NCI-H2029 treated with DMSO at 0.1 percent for 48 hours (cell line): ENCODE data around the gene NET1.
A peak's percentile ranks its signal among the peaks of the same experiment; 100 is the strongest.
"Not testable (repeated sequence)": the region's sequence is repeated elsewhere in the genome, so short reads cannot be mapped to it uniquely, and the experiment has no call there.

Experiments used
- DNase-seq: peaks from one replicate; lab custom pipeline; 2025; lab: John Stamatoyannopoulos, UW

The NET1 gene

GRCh38 chr10:5466451-5467206, 54.3 kb downstream of the NET1 start:
- peak; percentile 94 for DNase-seq

DNA sequence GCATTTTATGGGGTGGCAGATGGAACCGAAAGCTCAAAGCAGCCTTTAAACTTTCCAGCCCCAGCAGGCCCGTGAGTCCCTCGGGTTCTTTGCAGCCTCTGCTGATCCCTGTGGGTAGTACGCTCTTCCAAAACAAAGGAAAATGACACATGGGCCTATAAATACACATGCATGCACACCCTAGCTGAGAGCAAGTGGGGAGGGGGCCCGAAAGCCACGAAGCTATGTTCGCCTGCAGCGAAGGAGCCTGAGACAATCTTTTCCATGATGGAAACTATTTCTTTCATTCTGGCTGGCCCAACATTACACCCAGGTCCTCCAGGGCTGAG, 54.8 kb downstream of the NET1 start:
- no peak for DNase-seq

GRCh38 chr10:5467634-5468255, 55.4 kb downstream of the NET1 start:
- DNase-seq = no peak

DNA sequence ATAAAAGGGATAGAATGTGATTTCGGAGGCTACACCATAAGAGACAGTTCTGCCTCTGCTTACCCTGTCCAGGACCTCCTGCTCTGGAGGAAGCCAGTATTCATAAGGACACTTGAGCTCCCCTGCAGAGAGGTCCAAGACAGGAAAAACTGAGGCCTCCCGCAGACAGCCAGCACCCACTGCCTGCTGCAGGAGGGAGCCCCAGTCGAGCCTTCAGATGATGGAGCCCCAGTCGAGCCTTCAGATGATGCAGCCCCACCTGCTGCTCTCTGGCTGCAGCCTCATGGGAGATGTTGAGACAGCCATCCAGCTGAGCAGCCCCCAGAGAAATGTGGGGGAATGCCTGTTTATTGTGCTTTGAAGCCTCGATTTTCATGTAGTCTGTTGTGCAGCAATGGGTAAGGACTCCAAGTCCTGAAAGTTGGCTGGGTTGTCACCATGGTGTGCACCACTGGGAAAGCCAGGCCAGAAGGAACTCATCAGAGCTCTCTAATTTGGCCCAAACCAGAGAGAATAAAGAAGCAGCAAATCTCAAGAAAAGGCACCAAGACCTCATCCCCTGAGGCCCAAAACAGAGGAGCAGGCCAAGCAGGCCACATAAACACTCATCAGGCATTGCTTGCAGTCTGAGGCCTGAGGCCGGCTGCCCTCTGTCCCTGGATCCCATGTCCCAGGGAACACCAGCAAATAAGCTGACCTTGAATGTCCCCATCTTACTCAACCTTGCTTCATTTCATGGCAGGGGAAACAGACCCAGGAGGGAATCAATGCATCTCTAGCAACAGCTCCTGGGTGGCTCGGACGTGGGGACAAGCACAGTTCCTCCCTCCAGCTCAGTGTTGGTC, 56.1 kb downstream of the NET1 start:
- DNase-seq = no peak

GRCh38 chr10:5469353-5470061, 57.1 kb downstream of the NET1 start:
- DNase-seq = no peak

DNA sequence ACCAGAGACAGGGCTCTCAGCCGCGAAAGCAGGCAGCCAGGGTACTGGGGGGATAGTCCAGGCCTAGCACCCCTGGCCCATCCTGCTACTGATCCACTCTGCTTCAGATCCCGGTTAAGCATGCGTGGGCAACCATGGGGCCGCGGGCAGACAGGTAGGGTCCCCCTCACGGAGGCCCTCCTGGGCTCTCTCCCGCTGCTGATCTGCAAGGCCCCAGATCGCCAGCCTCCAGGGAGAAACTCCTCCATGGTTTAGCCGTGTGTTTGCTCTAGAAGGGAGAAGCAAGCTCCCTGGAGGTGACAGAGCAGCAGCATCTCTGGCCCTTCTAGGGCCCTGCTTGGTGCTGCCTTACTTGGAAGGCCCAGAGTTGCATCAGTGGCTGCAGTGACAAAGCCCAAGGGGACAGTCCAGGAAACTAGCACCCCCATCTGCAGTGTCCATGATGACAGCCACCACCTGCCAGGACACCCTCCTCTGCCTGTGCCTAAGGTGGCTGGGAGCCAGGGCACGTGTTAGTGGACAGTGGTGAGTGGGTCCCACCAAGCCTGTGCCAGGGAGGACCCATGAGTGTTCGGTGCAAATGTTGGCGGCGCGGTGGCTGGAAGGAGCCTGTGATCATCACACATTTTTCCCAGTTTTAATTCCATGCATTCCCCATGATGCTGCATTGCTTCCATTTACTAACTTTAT, 57.9 kb downstream of the NET1 start:
- no peak for DNase-seq

DNA sequence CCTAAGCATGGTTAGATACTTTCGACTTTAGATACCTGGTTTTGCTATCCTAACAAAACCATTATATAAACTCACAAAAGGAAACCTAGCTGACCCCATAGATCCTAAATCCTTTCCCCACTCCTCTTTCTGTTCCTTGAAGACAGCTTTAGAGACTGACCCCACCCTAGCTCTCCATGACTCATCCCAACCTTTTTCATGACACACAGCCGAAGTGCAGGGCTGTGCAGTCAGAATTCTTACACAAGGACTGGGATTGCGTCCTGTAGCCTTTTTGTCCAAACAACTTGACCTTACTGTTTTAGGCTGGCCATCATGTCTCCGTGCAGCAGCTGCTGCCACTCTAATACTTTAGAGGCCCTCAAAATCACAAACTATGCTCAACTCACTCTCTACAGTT, 62.3 kb downstream of the NET1 start:
- DNase-seq = not testable (repeated sequence)

DNA sequence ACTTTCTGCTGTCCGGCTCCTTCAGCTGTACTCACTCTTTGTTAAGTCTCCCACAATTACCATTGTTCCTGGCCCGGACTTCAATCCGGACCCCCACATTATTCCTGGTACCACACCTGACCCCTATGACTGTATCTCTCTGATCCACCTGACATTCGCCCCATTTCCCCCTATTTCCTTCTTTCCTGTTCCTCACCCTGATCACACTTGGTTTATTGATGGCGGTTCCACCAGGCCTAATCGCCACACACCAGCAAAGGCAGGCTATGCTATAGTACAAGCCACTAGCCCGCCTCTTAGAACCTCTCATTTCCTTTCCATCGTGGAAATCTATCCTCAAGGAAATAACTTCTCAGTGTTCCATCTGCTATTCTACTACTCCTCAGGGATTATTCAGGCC, 62.7 kb downstream of the NET1 start:
- DNase-seq = not testable (repeated sequence)

GRCh38 chr10:5475974-5476807, 63.8 kb downstream of the NET1 start:
- DNase-seq = not testable (repeated sequence)

DNA sequence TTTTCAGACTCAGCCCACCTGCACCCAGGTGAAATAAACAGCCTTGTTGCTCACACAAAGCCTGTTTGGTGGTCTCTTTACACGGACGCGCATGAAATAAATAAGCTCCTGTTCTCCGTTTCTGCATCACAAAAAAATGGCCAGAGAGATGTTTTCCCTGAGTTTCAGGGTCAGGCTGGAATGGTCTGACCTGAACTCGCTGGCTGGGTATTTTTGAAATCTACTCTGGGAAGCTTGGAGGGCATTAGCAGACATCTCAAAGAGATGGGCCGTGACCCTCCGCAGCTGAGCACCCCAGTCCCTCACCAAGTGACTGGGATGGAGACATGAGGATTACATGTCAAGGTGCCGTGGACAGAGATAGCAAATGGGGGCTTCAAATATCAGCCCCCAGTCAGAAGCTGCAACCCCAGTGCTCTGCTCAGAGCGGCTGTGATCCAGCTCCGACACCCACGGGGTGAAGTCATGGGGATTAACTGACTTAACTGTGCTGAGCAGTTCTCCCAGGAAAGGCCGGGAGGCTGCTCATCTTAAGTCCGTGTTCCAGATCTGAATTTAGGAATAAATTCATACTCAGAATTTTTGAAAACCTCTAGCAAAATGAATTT, 64.7 kb downstream of the NET1 start:
- no peak for DNase-seq

DNA sequence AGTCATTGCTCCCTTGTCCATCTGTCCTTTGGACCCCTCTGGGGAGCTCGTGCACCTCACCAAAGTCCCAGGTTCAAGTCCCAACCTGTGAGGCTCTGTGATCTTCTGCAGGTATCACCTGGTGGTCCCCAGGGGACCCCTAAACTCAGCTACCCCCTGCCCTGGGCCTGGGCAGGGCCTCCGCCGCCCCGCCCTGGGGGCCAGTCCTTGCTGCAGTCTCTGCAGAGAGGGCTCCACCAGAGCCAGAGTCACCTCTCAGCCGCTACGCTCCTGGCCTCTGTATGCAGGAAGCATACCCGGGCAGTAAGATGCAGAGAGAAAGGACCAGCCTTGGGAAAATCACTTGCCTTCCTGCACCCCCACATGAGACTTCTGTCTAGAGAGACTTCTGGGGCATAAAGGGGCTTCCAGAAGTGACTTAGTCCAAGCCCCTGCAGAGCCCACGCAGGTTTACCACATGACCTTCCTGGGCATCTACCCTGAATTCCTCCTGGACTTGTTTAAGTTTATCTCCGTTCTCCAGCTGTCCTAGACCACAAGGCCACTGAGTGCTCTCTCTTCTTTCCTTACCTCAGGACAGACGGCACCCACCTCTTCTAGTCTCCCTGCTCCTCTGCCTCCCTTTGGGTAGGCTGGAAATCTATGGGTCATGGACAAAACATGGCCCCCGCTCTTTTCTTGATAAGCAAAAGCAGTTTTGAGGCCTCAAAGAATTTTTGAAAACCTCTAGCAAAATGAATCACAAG, 65.8 kb downstream of the NET1 start:
- no peak for DNase-seq

DNA sequence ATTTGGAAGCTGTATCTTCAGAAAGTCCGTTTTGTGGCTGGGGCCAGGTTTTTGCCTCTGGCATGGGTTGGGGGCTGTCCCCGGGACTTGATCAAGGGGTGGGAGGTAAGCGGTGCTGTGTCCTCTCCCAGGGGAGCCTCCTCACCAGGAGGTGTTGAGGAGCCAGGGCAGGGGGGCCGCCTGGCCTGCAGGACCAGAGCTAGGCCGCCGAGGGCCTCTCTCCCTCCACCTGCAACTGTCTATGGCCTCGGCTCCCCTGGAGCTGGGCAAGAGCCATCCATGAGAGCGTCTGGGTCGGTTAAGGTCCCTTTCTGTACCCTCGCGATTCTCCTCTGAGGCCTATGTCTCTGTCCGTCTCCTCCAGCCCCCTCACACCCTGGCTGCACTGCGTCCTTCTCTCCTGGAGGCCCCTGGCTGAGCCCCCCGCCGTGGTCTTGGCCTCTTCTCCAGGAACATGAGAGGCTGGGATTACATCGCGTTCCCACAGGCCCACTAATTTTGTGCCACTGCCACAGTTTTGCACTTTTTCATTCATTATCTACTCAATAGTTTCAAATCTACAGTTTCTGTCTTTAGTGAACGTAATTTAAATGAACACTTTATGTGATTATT, 66.4 kb downstream of the NET1 start:
- no peak for DNase-seq

DNA sequence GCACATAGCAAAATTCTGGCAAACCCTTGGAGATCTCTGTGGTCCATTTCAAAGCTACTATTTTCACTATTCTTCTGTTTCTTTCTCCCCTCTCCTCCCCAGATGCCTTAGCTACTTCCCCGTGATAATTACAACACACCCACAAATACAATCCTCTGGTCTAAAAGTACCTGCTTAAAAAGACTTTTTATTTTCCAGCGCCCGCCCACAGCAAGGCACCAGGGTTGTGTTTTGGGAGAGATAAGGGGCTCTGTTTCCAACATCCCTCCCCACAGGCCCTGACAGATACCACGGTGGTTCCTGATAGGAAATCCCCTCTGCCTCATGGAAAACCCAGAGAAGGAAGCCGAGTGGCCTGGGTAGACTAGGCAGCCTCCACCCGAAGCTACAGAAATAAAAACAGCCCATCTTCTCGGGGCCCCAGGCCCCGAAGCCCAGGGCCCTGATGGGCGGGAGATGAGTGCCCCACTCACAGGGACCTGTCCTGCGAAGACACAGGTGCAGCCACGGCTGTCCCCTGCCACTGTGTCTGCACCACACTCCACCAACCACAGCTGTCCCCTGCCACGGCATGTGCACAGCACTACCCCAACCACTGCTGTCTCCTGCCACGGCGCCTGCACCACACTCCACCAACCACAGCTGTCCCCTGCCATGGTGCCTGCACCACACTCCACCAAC, 67.3 kb downstream of the NET1 start:
- DNase-seq = no peak

DNA sequence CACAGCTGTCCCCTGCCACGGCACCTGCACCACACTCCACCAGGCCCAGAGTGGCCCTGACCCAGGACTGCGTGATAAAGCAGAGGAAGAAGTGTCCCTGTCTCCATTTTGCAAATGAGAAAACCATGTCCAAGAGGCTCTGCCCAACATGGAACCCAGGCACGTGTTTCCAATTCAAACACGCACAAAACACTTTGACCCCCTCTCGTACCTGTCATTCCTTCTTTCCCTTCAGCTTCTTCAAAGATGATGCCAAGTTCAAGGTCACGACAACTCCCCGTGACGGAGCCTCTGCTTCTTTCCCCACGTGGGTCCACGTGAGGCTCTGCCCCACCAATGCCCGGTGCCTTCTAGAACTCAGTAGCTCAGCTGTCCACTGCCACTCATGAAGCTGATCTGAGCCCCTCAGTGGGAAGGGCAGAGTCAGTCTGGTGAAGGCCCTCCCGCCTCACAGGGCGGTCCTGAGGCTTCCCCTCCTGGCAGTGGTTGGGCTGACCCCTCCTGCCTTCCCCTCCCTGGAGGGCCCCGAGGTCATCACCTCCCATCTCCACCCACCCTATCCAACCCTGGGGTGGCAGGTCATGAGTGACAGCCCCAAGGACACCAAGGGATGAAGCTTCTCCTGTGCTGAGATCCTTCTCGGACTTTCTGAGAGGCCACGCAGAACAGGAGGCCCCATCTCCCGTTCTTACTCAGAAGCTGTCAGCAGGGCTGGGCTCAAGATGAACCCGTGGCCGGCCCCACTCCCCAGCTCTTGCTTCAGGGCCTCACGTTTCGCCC, 68.0 kb downstream of the NET1 start:
- no peak for DNase-seq

DNA sequence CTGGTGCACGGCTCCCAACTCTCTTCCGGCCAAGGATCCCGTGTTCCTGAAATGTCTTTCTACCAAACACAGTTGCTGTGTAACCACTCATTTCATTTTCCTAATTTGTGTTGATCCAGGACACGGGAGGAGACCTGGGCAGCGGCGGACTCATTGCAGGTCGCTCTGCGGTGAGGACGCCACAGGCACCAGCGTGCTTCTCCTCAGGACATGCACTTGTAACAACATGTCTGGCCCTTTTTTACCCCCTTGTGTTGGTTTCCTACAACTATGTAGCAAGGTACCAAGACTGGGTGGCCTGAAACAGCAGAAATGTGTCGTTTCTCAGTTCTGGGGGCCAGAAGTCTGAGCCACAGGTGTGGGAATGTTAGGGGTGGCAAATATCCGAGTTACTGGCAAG, 68.8 kb downstream of the NET1 start:
- no peak for DNase-seq

DNA sequence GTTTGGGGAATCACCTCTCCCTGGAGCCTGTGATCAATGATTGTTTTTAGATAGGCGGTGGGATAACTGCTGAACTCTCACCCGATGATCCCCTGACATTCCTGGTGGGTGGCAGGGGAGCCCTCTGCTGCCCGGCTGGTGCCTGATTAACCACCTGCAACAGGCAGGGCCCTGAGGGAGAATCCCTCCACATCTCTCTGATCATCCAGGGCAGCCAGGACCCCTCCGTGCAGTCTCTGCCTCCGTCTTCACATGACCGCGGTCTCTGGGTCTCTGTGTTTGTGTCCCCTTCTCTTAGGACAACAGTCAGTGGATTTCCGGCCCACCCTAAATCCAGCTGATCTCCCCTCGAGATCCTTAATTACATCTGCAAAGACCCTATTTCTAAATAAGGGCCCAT, 69.7 kb downstream of the NET1 start:
- DNase-seq = no peak

- DNase-seq = no peak
Measured at GRCh38 chr10:5484205-5484604, 71.8 kb downstream of the NET1 start.

- no peak for DNase-seq
Measured at GRCh38 chr10:5485290-5485689, 72.9 kb downstream of the NET1 start.
